ENCODE results near the gene ASB13. TPM values are rescaled to one million over a fixed set of nuclear protein-coding genes. Genes with fewer than 3 reads are reported as not detected.

ASB13 gene
- total RNA-seq, 4 donors from 2014 or later, result 9.9 to 27.7 (median 14.2) TPM

GRCh38 chr10:5666841-5667630 is 641 bp upstream of the ASB13 start:
- H3K4me3 ChIP-seq (replicated peaks in 1 of 3), result peak overlapping the region in 1 of 3 donors; percentile 68
- no peaks in the 10 kb centered on the region for H3K36me3 ChIP-seq
- no peaks in the 10 kb centered on the region for H3K27me3 ChIP-seq
- no peak for DNase-seq
- 42 to 45% methylated on average over 15 of the region's 15 CpGs for WGBS, 2 donors
- TF ChIP-seq, protein P1, sequence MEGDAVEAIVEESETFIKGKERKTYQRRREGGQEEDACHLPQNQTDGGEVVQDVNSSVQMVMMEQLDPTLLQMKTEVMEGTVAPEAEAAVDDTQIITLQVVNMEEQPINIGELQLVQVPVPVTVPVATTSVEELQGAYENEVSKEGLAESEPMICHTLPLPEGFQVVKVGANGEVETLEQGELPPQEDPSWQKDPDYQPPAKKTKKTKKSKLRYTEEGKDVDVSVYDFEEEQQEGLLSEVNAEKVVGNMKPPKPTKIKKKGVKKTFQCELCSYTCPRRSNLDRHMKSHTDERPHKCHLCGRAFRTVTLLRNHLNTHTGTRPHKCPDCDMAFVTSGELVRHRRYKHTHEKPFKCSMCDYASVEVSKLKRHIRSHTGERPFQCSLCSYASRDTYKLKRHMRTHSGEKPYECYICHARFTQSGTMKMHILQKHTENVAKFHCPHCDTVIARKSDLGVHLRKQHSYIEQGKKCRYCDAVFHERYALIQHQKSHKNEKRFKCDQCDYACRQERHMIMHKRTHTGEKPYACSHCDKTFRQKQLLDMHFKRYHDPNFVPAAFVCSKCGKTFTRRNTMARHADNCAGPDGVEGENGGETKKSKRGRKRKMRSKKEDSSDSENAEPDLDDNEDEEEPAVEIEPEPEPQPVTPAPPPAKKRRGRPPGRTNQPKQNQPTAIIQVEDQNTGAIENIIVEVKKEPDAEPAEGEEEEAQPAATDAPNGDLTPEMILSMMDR (IDR thresholded peaks at IDR 0.05), result no peak
- no peak for TF ChIP-seq POLR2A (IDR thresholded peaks at IDR 0.05)
- peaks cover 7 to 9% of the 10 kb centered on the region in 2 donors for H3K4me1 ChIP-seq
- H3K27ac ChIP-seq, result no peak overlapping the region
- intact Hi-C loops (cut with DNase I), result loop anchor here (5.0 kb wide), 1 partner anchor 205 kb away; no protein-coding TSS in a partner anchor
- H3K9me3 ChIP-seq, result no peaks in the 10 kb centered on the region

DNA sequence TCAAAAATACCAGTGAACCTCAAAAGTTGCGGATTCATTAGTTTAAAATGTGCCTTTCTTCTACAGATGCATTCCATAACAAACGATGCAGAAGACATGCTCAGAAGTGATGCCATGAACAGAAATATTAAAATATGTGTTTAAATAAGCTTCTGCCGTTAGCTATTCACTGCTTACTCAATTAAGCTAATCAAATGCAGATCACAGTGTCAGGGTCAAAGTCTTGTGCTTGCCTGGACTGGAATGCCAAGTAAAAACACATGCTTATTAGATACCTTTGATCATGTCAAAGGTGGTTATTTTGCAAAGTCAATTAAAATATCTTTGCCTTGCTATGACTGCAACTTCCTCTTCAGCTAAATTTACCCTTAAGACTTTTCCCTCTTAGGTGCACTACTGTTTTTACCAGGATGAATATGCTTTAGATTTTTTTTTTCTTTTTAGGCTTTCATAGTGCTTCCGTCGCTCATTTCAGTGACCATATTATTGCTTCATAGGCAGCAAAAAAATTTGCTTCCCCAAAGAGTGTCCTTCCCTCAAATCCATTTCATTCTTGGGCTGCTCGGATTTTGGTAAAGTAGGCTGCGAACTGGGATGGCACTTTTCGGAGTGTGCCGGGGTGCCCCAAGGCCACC is 905 bp downstream of the ASB13 start:
- no peaks in the 10 kb centered on the region for H3K36me3 ChIP-seq
- H3K4me3 ChIP-seq (replicated peaks in 1 of 3), result peak overlapping the region; percentile 68 to 91 (median 75)
- H3K9me3 ChIP-seq, result no peaks in the 10 kb centered on the region
- no peak for DNase-seq
- intact Hi-C loops (cut with DNase I), result loop anchor here (5.0 kb wide), 1 partner anchor 207 kb away; no protein-coding TSS in a partner anchor
- peak overlapping the region in 2 of 3 donors; percentile 59 for H3K27ac ChIP-seq
- peaks cover 7 to 9% of the 10 kb centered on the region in 2 donors for H3K4me1 ChIP-seq
- TF ChIP-seq, protein P1 (IDR thresholded peaks at IDR 0.05), result no peak
- TF ChIP-seq POLR2A (IDR thresholded peaks at IDR 0.05), result no peak
- WGBS, 2 donors, result 36 to 38% methylated on average over 9 of the region's 9 CpGs
- H3K27me3 ChIP-seq, result no peaks in the 10 kb centered on the region

- H3K4me3 ChIP-seq (replicated peaks in 1 of 3), result no peak overlapping the region
Measured at GRCh38 chr10:5663692-5664427, 2.5 kb downstream of the ASB13 start.

DNA sequence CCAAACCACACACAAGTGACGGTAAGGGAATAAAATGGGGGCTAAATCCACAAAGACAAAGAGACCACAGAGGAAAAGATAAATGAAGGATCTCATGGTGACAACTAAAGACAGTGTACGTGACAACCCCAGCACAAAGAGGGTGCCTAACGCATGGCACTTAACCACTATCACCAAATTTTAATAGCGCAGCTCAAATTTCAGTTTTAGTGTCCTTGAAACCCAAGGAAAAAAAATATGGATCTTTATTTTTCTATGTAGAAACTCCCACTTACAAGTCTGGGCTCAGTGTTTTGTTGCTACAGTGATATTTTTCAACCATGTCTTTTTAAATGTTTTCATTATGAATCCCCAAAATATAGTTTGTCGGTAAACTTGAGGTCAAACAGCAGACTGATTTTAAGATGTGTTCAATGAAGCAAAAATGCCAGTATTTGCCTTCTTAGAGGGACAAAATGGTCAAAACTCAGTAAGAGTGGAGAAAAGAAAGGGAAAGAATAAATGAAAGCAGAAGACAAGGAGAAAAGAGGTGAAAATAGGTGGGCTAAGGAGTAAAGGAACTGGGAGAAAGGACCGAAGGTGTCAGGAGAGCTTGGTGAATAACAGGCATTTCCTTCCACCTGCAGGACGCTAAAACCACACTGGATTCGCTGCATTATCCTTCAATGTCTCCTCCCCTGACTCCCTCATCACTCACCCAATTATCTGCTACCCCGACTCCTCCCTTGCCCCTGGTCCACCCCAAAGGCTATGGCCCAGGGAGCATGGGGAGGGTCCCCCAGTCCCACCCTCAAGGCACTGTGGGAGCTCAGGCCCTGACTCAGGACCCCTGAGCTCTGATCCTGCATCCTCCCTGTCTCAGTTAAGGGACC is 3.5 kb downstream of the ASB13 start:
- intact Hi-C loops (cut with DNase I), result no loop called here
- Histone ChIP-seq H3K27ac (no peak overlapping the region), H3K36me3 (no peaks in the 10 kb centered on the region), H3K9me3 (no peaks in the 10 kb centered on the region), H3K4me3 (replicated peaks in 1 of 3) (no peak overlapping the region), H3K27me3 (no peaks in the 10 kb centered on the region), H3K4me1 (peaks cover 7 to 9% of the 10 kb centered on the region in 2 donors)
- no peak for DNase-seq
- 89 to 92% methylated on average over 9 of the region's 9 CpGs for WGBS, 2 donors
- TF ChIP-seq POLR2A (IDR thresholded peaks at IDR 0.05), result no peak
- TF ChIP-seq, protein P1 (IDR thresholded peaks at IDR 0.05), result no peak

More at GRCh38 chr10:5663692-5664427, 2.5 kb downstream of the ASB13 start:
- intact Hi-C loops (cut with DNase I), result no loop called here
- TF ChIP-seq POLR2A (IDR thresholded peaks at IDR 0.05), result no peak
- TF ChIP-seq, protein P1 (IDR thresholded peaks at IDR 0.05), result no peak
- H3K4me1 ChIP-seq, result peaks cover 7 to 9% of the 10 kb centered on the region in 2 donors
- 74 to 78% methylated on average over 12 of the region's 12 CpGs for WGBS, 2 donors
- no peaks in the 10 kb centered on the region for H3K27me3 ChIP-seq
- H3K9me3 ChIP-seq, result no peaks in the 10 kb centered on the region
- DNase-seq, result no peak
- H3K27ac ChIP-seq, result no peak overlapping the region
- H3K36me3 ChIP-seq, result no peaks in the 10 kb centered on the region
